PC-3 (cell line): Measurements from ENCODE around the gene CST1.
"Not testable (repeated sequence)": the region's sequence is repeated elsewhere in the genome, so short reads cannot be mapped to it uniquely, and the experiment has no call there.

ENCODE experiments used
- CTCF ChIP-seq: fragments of 300-600 bp; sonication (generic); conservative IDR thresholded peaks from 2 replicates; pipeline ENCODE4 v1.5.1; 2017; ENCODE audit warnings: antibody characterized with exemption, low read depth, mild to moderate bottlenecking, low read length
- EZH2 ChIP-seq: fragments of 300-600 bp; sonication (generic); IDR thresholded peaks from one replicate; pipeline ENCODE4 v1.6.1; 2017; ENCODE audit warnings: antibody characterized with exemption, mild to moderate bottlenecking, low read length; ENCODE audit not compliant: unreplicated experiment
- EZH2phosphoT487 ChIP-seq: fragments of 300-600 bp; sonication (generic); IDR thresholded peaks from 2 replicates; pipeline ENCODE4 v1.6.1; 2018; ENCODE audit warnings: mild to moderate bottlenecking, antibody characterized with exemption, low read length, borderline replicate concordance

GRCh38 chr20:23764630-23765029, 13.9 kb upstream of the CST1 start:
- not testable (repeated sequence) for TF ChIP-seq CTCF, EZH2, EZH2phosphoT487
